K562 (cell line): ENCODE data around the gene DLGAP1. TPM values are rescaled to one million over a fixed set of nuclear protein-coding genes. Genes with fewer than 3 reads are reported as not detected.

Experiments used
- CUX1 ChIP-seq: fragments of 200-800 bp; sonication (Bioruptor generic); IDR thresholded peaks from 2 replicates; pipeline ENCODE4 v1.6.1; 2016; ENCODE audit warnings: missing genetic modification characterization, missing compliant biosample characterization
- FOXM1 ChIP-seq, 2 experiments: fragments of 450-650 bp in 1 of 2; sonication (generic) in 1 of 2; formaldehyde crosslinking in 1 of 2; IDR thresholded peaks; 2 replicates each; pipeline versions ENCODE4 v1.6.1 to v1.9.0; 2017 to 2022; ENCODE audit warnings: low read depth in 2 of 2, mild to moderate bottlenecking in 2 of 2, missing genetic modification reagents in 1 of 2, moderate library complexity in 1 of 2
- GTF2A2 ChIP-seq: IDR thresholded peaks from 2 replicates; pipeline ENCODE4 v1.6.1; 2016; ENCODE audit warnings: mild to moderate bottlenecking, missing genetic modification characterization, missing compliant biosample characterization
- KDM5B ChIP-seq: fragments of 200-600 bp; sonication (generic); IDR thresholded peaks from 2 replicates; pipeline ENCODE4 v1.6.1; 2012; ENCODE audit warnings: low read depth, mild to moderate bottlenecking, moderate library complexity, low read length, control low read depth, inconsistent platforms; ENCODE audit not compliant: insufficient replicate concordance
- MAFG ChIP-seq: fragments of 450-650 bp; conservative IDR thresholded peaks from 2 replicates; pipeline ENCODE4 v1.6.1; 2016; ENCODE audit warnings: missing genetic modification characterization, missing compliant biosample characterization
- MBD2 ChIP-seq: sonication (generic); IDR thresholded peaks from 2 replicates; pipeline ENCODE4 v1.6.1; 2016; ENCODE audit warnings: low read depth, borderline replicate concordance
- MECOM ChIP-seq: fragments of 250-450 bp; sonication (Bioruptor Pico); IDR thresholded peaks from 2 replicates; pipeline ENCODE4 v1.8.0; 2022; ENCODE audit warnings: inconsistent platforms
- MEF2D ChIP-seq: conservative IDR thresholded peaks from 2 replicates; pipeline ENCODE4 v1.6.1; 2016; ENCODE audit warnings: low read depth, missing genetic modification characterization, missing compliant biosample characterization
- NFE2 ChIP-seq: IDR thresholded peaks from 2 replicates; pipeline ENCODE4 v1.6.1; 2014; ENCODE audit warnings: antibody characterized with exemption, low read depth
- NR4A1 ChIP-seq, 2 experiments: fragments of 250-450 bp in 1 of 2; fragments of 450-650 bp in 1 of 2; sonication (Bioruptor Pico) in 1 of 2; IDR thresholded peaks; 2 replicates each; pipeline versions ENCODE4 v1.4.0 to v1.6.1; 2016 to 2020; ENCODE audit warnings: mild to moderate bottlenecking in 2 of 2, missing compliant biosample characterization in 1 of 2, missing genetic modification characterization in 1 of 2, moderate library complexity in 1 of 2
- SAP30 ChIP-seq: fragments of 200-600 bp; sonication (generic); IDR thresholded peaks from 2 replicates; pipeline ENCODE4 v1.6.1; 2012; ENCODE audit warnings: borderline replicate concordance, low read depth, mild to moderate bottlenecking, moderate library complexity, low read length, control low read depth, inconsistent platforms; ENCODE audit not compliant: insufficient read depth, poor library complexity, severe bottlenecking
- TBL1XR1 ChIP-seq, 2 experiments: IDR thresholded peaks; 2 replicates each; pipeline ENCODE4 v1.6.1; 2012; ENCODE audit warnings: improper control_type of control experiment in 2 of 2, low read length in 2 of 2, mild to moderate bottlenecking in 1 of 2
- ZBED1 ChIP-seq: IDR thresholded peaks from 2 replicates; pipeline ENCODE4 v1.6.1; 2014
- polyA plus RNA-seq, 8 experiments: library from polyadenylated mRNA; depleted of rRNA in 4 of 8; stranded (reverse) in 5 of 8; unstranded in 3 of 8; fragments of >200 nt; fragmentation: Nextera tagmentation in 2 of 8; fragmentation: Illumina TruSeq in 1 of 8; extraction: Ambion mirVana in 2 of 8; extraction: Trizol in 1 of 8; gene quantifications; 2 replicates each; pipeline versions ENCODE4 v1.2.1 to v1.2.3, GENCODE V29; 2011 to 2014; ENCODE audit warnings: inconsistent platforms in 1 of 8, missing spikeins in 1 of 8
- total RNA-seq, 7 experiments: library from RNA; depleted of rRNA in 6 of 7; stranded (reverse); fragments of >200 nt in 6 of 7; fragmentation: Illumina TruSeq in 2 of 7; extraction: Trizol in 2 of 7; gene quantifications; 2 replicates each; pipeline versions ENCODE4 v1.2.1 to v1.2.3, GENCODE V29; 2011 to 2021; ENCODE audit warnings: low replicate concordance in 1 of 7
- TF ChIP-seq, protein P1 (sequence below): sonication (generic); formaldehyde crosslinking; IDR thresholded peaks from 2 replicates; pipeline ENCODE4 v1.8.0; 2023; ENCODE audit warnings: missing genetic modification reagents, mild to moderate bottlenecking, borderline replicate concordance

DLGAP1 gene
- total and polyA plus RNA-seq, 9 of the 15 experiments (the other 6 are each of a cell fraction or from before 2014, with no cell fraction given) = 0.04 to 0.22 (median 0.08) TPM

GRCh38 chr18:3447068-3447894 is 1007.8 kb downstream of the DLGAP1 start (continued):
- TF ChIP-seq CUX1 (CRISPR knock-in tag) = peak; percentile 70; the same call in 1 of the 2 replicates
- TF ChIP-seq NFE2 = peak; percentile 48; the same call in 1 of the 2 replicates
- no peak for TF ChIP-seq NR4A1 (CRISPR knock-in tag; IDR thresholded peaks at IDR 0.05)
- TF ChIP-seq NR4A1 (tag; IDR thresholded peaks at IDR 0.05) = peak; percentile 58; the same call in 1 of the 2 replicates
- TF ChIP-seq GTF2A2 (tag) = peak; percentile 71; the same call in 1 of the 2 replicates
- TF ChIP-seq MAFG (tag) = peak; percentile 82
- 0 out of 2 replicates have a peak, but pooled peaks have one; percentile 2 for TF ChIP-seq ZBED1
- peak; percentile 51 for TF ChIP-seq KDM5B
- peak in 1 of 2 experiments; percentile 18; a peak in 1 of 4 replicates for TF ChIP-seq TBL1XR1 (IDR thresholded peaks at IDR 0.05; ENCODE audit: low read length in 2 of 2)
- TF ChIP-seq MECOM (CRISPR knock-in tag) = peak; percentile 26; the same call in 1 of the 2 replicates
- TF ChIP-seq MBD2 = no peak
- TF ChIP-seq MEF2D (tag) = peak; percentile 70
- TF ChIP-seq, protein P1, sequence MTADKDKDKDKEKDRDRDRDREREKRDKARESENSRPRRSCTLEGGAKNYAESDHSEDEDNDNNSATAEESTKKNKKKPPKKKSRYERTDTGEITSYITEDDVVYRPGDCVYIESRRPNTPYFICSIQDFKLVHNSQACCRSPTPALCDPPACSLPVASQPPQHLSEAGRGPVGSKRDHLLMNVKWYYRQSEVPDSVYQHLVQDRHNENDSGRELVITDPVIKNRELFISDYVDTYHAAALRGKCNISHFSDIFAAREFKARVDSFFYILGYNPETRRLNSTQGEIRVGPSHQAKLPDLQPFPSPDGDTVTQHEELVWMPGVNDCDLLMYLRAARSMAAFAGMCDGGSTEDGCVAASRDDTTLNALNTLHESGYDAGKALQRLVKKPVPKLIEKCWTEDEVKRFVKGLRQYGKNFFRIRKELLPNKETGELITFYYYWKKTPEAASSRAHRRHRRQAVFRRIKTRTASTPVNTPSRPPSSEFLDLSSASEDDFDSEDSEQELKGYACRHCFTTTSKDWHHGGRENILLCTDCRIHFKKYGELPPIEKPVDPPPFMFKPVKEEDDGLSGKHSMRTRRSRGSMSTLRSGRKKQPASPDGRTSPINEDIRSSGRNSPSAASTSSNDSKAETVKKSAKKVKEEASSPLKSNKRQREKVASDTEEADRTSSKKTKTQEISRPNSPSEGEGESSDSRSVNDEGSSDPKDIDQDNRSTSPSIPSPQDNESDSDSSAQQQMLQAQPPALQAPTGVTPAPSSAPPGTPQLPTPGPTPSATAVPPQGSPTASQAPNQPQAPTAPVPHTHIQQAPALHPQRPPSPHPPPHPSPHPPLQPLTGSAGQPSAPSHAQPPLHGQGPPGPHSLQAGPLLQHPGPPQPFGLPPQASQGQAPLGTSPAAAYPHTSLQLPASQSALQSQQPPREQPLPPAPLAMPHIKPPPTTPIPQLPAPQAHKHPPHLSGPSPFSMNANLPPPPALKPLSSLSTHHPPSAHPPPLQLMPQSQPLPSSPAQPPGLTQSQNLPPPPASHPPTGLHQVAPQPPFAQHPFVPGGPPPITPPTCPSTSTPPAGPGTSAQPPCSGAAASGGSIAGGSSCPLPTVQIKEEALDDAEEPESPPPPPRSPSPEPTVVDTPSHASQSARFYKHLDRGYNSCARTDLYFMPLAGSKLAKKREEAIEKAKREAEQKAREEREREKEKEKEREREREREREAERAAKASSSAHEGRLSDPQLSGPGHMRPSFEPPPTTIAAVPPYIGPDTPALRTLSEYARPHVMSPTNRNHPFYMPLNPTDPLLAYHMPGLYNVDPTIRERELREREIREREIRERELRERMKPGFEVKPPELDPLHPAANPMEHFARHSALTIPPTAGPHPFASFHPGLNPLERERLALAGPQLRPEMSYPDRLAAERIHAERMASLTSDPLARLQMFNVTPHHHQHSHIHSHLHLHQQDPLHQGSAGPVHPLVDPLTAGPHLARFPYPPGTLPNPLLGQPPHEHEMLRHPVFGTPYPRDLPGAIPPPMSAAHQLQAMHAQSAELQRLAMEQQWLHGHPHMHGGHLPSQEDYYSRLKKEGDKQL (CRISPR knock-in tag) = peak; percentile 84; the same call in 1 of the 2 replicates
- no peak for TF ChIP-seq SAP30
- no peak for TF ChIP-seq FOXM1 (IDR thresholded peaks at IDR 0.05; ENCODE audit: low read depth)
- TF ChIP-seq FOXM1 (CRISPR knock-in tag; IDR thresholded peaks at IDR 0.05; ENCODE audit: low read depth) = peak; percentile 7
